ENCODE data around the gene TUBB4B. TPM values are rescaled to one million over a fixed set of nuclear protein-coding genes. Genes with fewer than 3 reads are reported as not detected.

Gene TUBB4B
- 432 and 443 TPM in 2 replicates for polyA plus RNA-seq (2013)

- WGBS (ENCODE audit: extremely low coverage, insufficient coverage, insufficient read length): no CpG with 5 or more reads among the region's 67 CpGs
Observed at GRCh38 chr9:137240841-137241489, at the start of gene TUBB4B. Gene TUBB4B, plus strand, starts transcription at chr9:137241287. Its CDS starts 74 bp downstream, at chr9:137241361.

GRCh38 chr9:137191691-137192447 is 49.2 kb upstream of the TUBB4B start:
- WGBS (ENCODE audit: extremely low coverage, insufficient coverage, insufficient read length): no CpG with 5 or more reads among the region's 22 CpGs
- no peak overlapping the region for H4K91ac ChIP-seq (ENCODE audit: low read depth, low read length)
- no peak overlapping the region for H2BK5ac ChIP-seq (ENCODE audit: low read depth, low read length, poor library complexity)
- no peak overlapping the region for H3K4ac ChIP-seq (ENCODE audit: low read depth, low read length)
- H3K4me2 ChIP-seq (ENCODE audit: low read length): no peak overlapping the region
- H4K8ac ChIP-seq (ENCODE audit: low read depth, low read length): no peak overlapping the region
- H3K27me3 ChIP-seq (ENCODE audit: insufficient read depth, low read length): no peaks in the 10 kb centered on the region
- no peak for DNase-seq
- no peak overlapping the region for H2AFZ ChIP-seq (ENCODE audit: insufficient read depth, low read length, poor library complexity)
- H2AK5ac ChIP-seq (ENCODE audit: low read length): no peak overlapping the region
- peaks cover 29 to 34% of the 10 kb centered on the region in 2 experiments for H3K36me3 ChIP-seq (ENCODE audit: control insufficient read depth in 1 of 2, insufficient read depth in 2 of 2, low read length in 2 of 2)
- H3K23ac ChIP-seq (ENCODE audit: low read length): no peak overlapping the region
- H3K79me1 ChIP-seq (ENCODE audit: low read length): peaks cover 5% of the 10 kb centered on the region
- H3K18ac ChIP-seq (ENCODE audit: low read length): no peak overlapping the region
- no peak overlapping the region for H3K4me3 ChIP-seq (ENCODE audit: low read depth, low read length)
- H3K79me2 ChIP-seq (ENCODE audit: control insufficient read depth, insufficient read depth, low read length, poor library complexity): peaks cover 8% of the 10 kb centered on the region
- no peak overlapping the region for H4K12ac ChIP-seq (ENCODE audit: low read depth, low read length)
- H3K14ac ChIP-seq (ENCODE audit: low read length): no peak overlapping the region
- peaks cover 17 to 18% of the 10 kb centered on the region in 2 experiments for H3K4me1 ChIP-seq (ENCODE audit: control insufficient read depth in 1 of 2, insufficient read depth in 2 of 2, low read length in 2 of 2)
- no peak overlapping the region for H3K27ac ChIP-seq (ENCODE audit: low read depth, low read length)
- H2BK120ac ChIP-seq (ENCODE audit: insufficient read depth, low read length, poor library complexity): no peak overlapping the region
- no peak overlapping the region for H3K9ac ChIP-seq (ENCODE audit: low read length)
- H3K9me3 ChIP-seq (ENCODE audit: insufficient read depth, low read depth, low read length): no peaks in the 10 kb centered on the region
- no peak overlapping the region for H2BK12ac ChIP-seq (ENCODE audit: low read length)

More at GRCh38 chr9:137240841-137241489, at the start of gene TUBB4B:
- Histone ChIP-seq H3K79me2 (ENCODE audit: control insufficient read depth, insufficient read depth, low read length, poor library complexity) (peaks cover 14% of the 10 kb centered on the region), H3K4me2 (ENCODE audit: low read length) (peak within 1 kb of the TSS; percentile 85), H3K9me3 (ENCODE audit: insufficient read depth, low read depth, low read length) (peaks cover 3% of the 10 kb centered on the region), H3K36me3 (ENCODE audit: control insufficient read depth in 1 of 2, insufficient read depth in 2 of 2, low read length in 2 of 2) (peaks cover 22 to 24% of the 10 kb centered on the region in 2 experiments), H2BK5ac (ENCODE audit: low read depth, low read length, poor library complexity) (peak within 1 kb of the TSS; percentile 93), H3K4ac (ENCODE audit: low read depth, low read length) (peak within 1 kb of the TSS; percentile 94), H3K4me1 (ENCODE audit: control insufficient read depth in 1 of 2, insufficient read depth in 2 of 2, low read length in 2 of 2) (peaks cover 16 to 23% of the 10 kb centered on the region in 2 experiments), H3K4me3 (ENCODE audit: low read depth, low read length) (peak within 1 kb of the TSS; percentile 95), H2AFZ (ENCODE audit: insufficient read depth, low read length, poor library complexity) (peak within 1 kb of the TSS; percentile 77), H4K91ac (ENCODE audit: low read depth, low read length) (peak within 1 kb of the TSS; percentile 95), H3K27me3 (ENCODE audit: insufficient read depth, low read length) (no peaks in the 10 kb centered on the region), H3K23ac (ENCODE audit: low read length) (no peak within 1 kb of the TSS), H3K79me1 (ENCODE audit: low read length) (peaks cover 8% of the 10 kb centered on the region), H2BK120ac (ENCODE audit: insufficient read depth, low read length, poor library complexity) (peak within 1 kb of the TSS; percentile 93), H2AK5ac (ENCODE audit: low read length) (peak within 1 kb of the TSS; percentile 84), H3K9ac (ENCODE audit: low read length) (peak within 1 kb of the TSS; percentile 88), H4K12ac (ENCODE audit: low read depth, low read length) (peak within 1 kb of the TSS; percentile 91), H3K18ac (ENCODE audit: low read length) (peak within 1 kb of the TSS; percentile 96), H3K27ac (ENCODE audit: low read depth, low read length) (peak within 1 kb of the TSS; percentile 98), H2BK12ac (ENCODE audit: low read length) (no peak within 1 kb of the TSS), H4K8ac (ENCODE audit: low read depth, low read length) (peak within 1 kb of the TSS; percentile 98), H3K14ac (ENCODE audit: low read length) (peak within 1 kb of the TSS; percentile 93)
- peak; percentile 99 for DNase-seq

- Histone ChIP-seq H3K4me3 (ENCODE audit: low read depth, low read length) (no peak overlapping the region), H3K9ac (ENCODE audit: low read length) (no peak overlapping the region), H2AFZ (ENCODE audit: insufficient read depth, low read length, poor library complexity) (no peak overlapping the region), H4K8ac (ENCODE audit: low read depth, low read length) (no peak overlapping the region), H3K36me3 (ENCODE audit: control insufficient read depth in 1 of 2, insufficient read depth in 2 of 2, low read length in 2 of 2) (peaks cover 27 to 32% of the 10 kb centered on the region in 2 experiments), H2AK5ac (ENCODE audit: low read length) (no peak overlapping the region), H3K18ac (ENCODE audit: low read length) (no peak overlapping the region), H3K9me3 (ENCODE audit: insufficient read depth, low read depth, low read length) (no peaks in the 10 kb centered on the region), H3K4me1 (ENCODE audit: control insufficient read depth in 1 of 2, insufficient read depth in 2 of 2, low read length in 2 of 2) (peaks cover 13 to 15% of the 10 kb centered on the region in 2 experiments), H3K27ac (ENCODE audit: low read depth, low read length) (no peak overlapping the region), H3K27me3 (ENCODE audit: insufficient read depth, low read length) (no peaks in the 10 kb centered on the region), H3K14ac (ENCODE audit: low read length) (no peak overlapping the region), H2BK12ac (ENCODE audit: low read length) (no peak overlapping the region), H2BK120ac (ENCODE audit: insufficient read depth, low read length, poor library complexity) (no peak overlapping the region), H3K23ac (ENCODE audit: low read length) (no peak overlapping the region), H3K79me2 (ENCODE audit: control insufficient read depth, insufficient read depth, low read length, poor library complexity) (peaks cover 8% of the 10 kb centered on the region), H4K12ac (ENCODE audit: low read depth, low read length) (no peak overlapping the region), H3K4me2 (ENCODE audit: low read length) (no peak overlapping the region), H3K4ac (ENCODE audit: low read depth, low read length) (no peak overlapping the region), H4K91ac (ENCODE audit: low read depth, low read length) (no peak overlapping the region), H3K79me1 (ENCODE audit: low read length) (peaks cover 5% of the 10 kb centered on the region), H2BK5ac (ENCODE audit: low read depth, low read length, poor library complexity) (no peak overlapping the region)
- WGBS (ENCODE audit: extremely low coverage, insufficient coverage, insufficient read length): no CpG with 5 or more reads among the region's 10 CpGs
- no peak for DNase-seq
Observed at GRCh38 chr9:137192448-137192780, 48.7 kb upstream of the TUBB4B start.

- H4K91ac ChIP-seq (ENCODE audit: low read depth, low read length): no peak overlapping the region
- H3K27me3 ChIP-seq (ENCODE audit: insufficient read depth, low read length): no peaks in the 10 kb centered on the region
- H3K9ac ChIP-seq (ENCODE audit: low read length): no peak overlapping the region
- H2BK12ac ChIP-seq (ENCODE audit: low read length): no peak overlapping the region
- no peak overlapping the region for H3K4me2 ChIP-seq (ENCODE audit: low read length)
- H3K9me3 ChIP-seq (ENCODE audit: insufficient read depth, low read depth, low read length): no peaks in the 10 kb centered on the region
- no peak overlapping the region for H3K4me3 ChIP-seq (ENCODE audit: low read depth, low read length)
- H3K4ac ChIP-seq (ENCODE audit: low read depth, low read length): no peak overlapping the region
- peaks cover 9 to 15% of the 10 kb centered on the region in 2 experiments for H3K4me1 ChIP-seq (ENCODE audit: control insufficient read depth in 1 of 2, insufficient read depth in 2 of 2, low read length in 2 of 2)
- DNase-seq: no peak
- no peak overlapping the region for H4K8ac ChIP-seq (ENCODE audit: low read depth, low read length)
- H3K79me1 ChIP-seq (ENCODE audit: low read length): peaks cover 5% of the 10 kb centered on the region
- H2BK120ac ChIP-seq (ENCODE audit: insufficient read depth, low read length, poor library complexity): no peak overlapping the region
- H4K12ac ChIP-seq (ENCODE audit: low read depth, low read length): no peak overlapping the region
- no peak overlapping the region for H3K18ac ChIP-seq (ENCODE audit: low read length)
- H3K36me3 ChIP-seq (ENCODE audit: control insufficient read depth in 1 of 2, insufficient read depth in 2 of 2, low read length in 2 of 2): peaks cover 27 to 31% of the 10 kb centered on the region in 2 experiments
- no peak overlapping the region for H2AFZ ChIP-seq (ENCODE audit: insufficient read depth, low read length, poor library complexity)
- no peak overlapping the region for H2AK5ac ChIP-seq (ENCODE audit: low read length)
- no peak overlapping the region for H2BK5ac ChIP-seq (ENCODE audit: low read depth, low read length, poor library complexity)
- H3K14ac ChIP-seq (ENCODE audit: low read length): no peak overlapping the region
- H3K79me2 ChIP-seq (ENCODE audit: control insufficient read depth, insufficient read depth, low read length, poor library complexity): peaks cover 8% of the 10 kb centered on the region
- WGBS (ENCODE audit: extremely low coverage, insufficient coverage, insufficient read length): no CpG with 5 or more reads among the region's 2 CpGs
- no peak overlapping the region for H3K27ac ChIP-seq (ENCODE audit: low read depth, low read length)
- H3K23ac ChIP-seq (ENCODE audit: low read length): no peak overlapping the region
Observed at GRCh38 chr9:137192859-137193258, 48.2 kb upstream of the TUBB4B start.
